ENCODE measurements around the gene E2F1.

The E2F1 gene

GRCh38 chr20:33686100-33686983, at the start of gene E2F1:
E2F1 (minus strand) TSS chr20:33686385; CDS start chr20:33686264, 121 bp downstream.
- DNase-seq (ENCODE audit: low read depth in 1 of 2, low spot score in 1 of 2), result peak; percentile 91 to 92

- DNase-seq (ENCODE audit: low read depth in 1 of 2, low spot score in 1 of 2), result no peak
Observed at GRCh38 chr20:33733654-33734576, 47.7 kb upstream of the E2F1 start.

GRCh38 chr20:33732166-33732970, 46.2 kb upstream of the E2F1 start:
- DNase-seq (ENCODE audit: low read depth in 1 of 2, low spot score in 1 of 2), result peak; percentile 67 to 68

- DNase-seq (ENCODE audit: low read depth in 1 of 2, low spot score in 1 of 2), result peak; percentile 80 to 81
Observed at GRCh38 chr20:33731693-33732165, 45.5 kb upstream of the E2F1 start, which contains the start of gene ZNF341. ZNF341 (plus strand) TSS chr20:33731996; CDS start chr20:33732022, 26 bp downstream.

- no peak for DNase-seq (ENCODE audit: low read depth in 1 of 2, low spot score in 1 of 2)
Observed at GRCh38 chr20:33730946-33731692, 44.9 kb upstream of the E2F1 start.

GRCh38 chr20:33729101-33729500, 42.9 kb upstream of the E2F1 start:
- DNase-seq (ENCODE audit: low read depth in 1 of 2, low spot score in 1 of 2), result no peak

- no peak for DNase-seq (ENCODE audit: low read depth in 1 of 2, low spot score in 1 of 2)
Observed at GRCh38 chr20:33728463-33728862, 42.3 kb upstream of the E2F1 start.

- DNase-seq (ENCODE audit: low read depth in 1 of 2, low spot score in 1 of 2), result no peak
Observed at GRCh38 chr20:33727806-33728205, 41.6 kb upstream of the E2F1 start.

GRCh38 chr20:33727115-33727479, 40.9 kb upstream of the E2F1 start:
- no peak for DNase-seq (ENCODE audit: low read depth in 1 of 2, low spot score in 1 of 2)

- DNase-seq (ENCODE audit: low read depth in 1 of 2, low spot score in 1 of 2), result no peak
Observed at GRCh38 chr20:33725607-33726264, 39.6 kb upstream of the E2F1 start.

GRCh38 chr20:33724439-33725094, 38.4 kb upstream of the E2F1 start:
- no peak for DNase-seq (ENCODE audit: low read depth in 1 of 2, low spot score in 1 of 2)

GRCh38 chr20:33721391-33722140, 35.4 kb upstream of the E2F1 start:
- no peak for DNase-seq (ENCODE audit: low read depth in 1 of 2, low spot score in 1 of 2)

GRCh38 chr20:33719989-33720709, 34.0 kb upstream of the E2F1 start, which contains the start of gene PXMP4:
PXMP4 (minus strand) TSS chr20:33720310; CDS start chr20:33720207, 103 bp downstream.
- peak; percentile 62 to 86 for DNase-seq (ENCODE audit: low read depth in 1 of 2, low spot score in 1 of 2)

GRCh38 chr20:33719277-33719988, 33.2 kb upstream of the E2F1 start:
- DNase-seq (ENCODE audit: low read depth in 1 of 2, low spot score in 1 of 2), result no peak

GRCh38 chr20:33716498-33716897, 30.3 kb upstream of the E2F1 start:
- no peak for DNase-seq (ENCODE audit: low read depth in 1 of 2, low spot score in 1 of 2)

GRCh38 chr20:33713865-33714367, 27.7 kb upstream of the E2F1 start:
- no peak for DNase-seq (ENCODE audit: low read depth in 1 of 2, low spot score in 1 of 2)

- DNase-seq (ENCODE audit: low read depth in 1 of 2, low spot score in 1 of 2), result no peak
Observed at GRCh38 chr20:33711446-33711738, 25.2 kb upstream of the E2F1 start.
